Activated CD8-positive, alpha-beta memory T cell treated with anti-CD3 and anti-CD28 coated beads for 24 hours (primary cell): ENCODE measurements around the gene EPG5.
"Not testable (repeated sequence)": the region's sequence is repeated elsewhere in the genome, so short reads cannot be mapped to it uniquely, and the experiment has no call there.

Experiments used
- DNase-seq: peaks from one replicate; pipeline ENCODE4 v3.0.0-alpha.2; 2020

The EPG5 gene

GRCh38 chr18:45967007-45967706 is at the start of gene EPG5:
Gene EPG5, minus strand, starts transcription at chr18:45967329. Its CDS starts 90 bp downstream, at chr18:45967239.
- peak; percentile 95 for DNase-seq

- no peak for DNase-seq
Observed at GRCh38 chr18:46013484-46014189, 46.5 kb upstream of the EPG5 start.

GRCh38 chr18:46010676-46011075 is 43.5 kb upstream of the EPG5 start:
- DNase-seq = no peak

GRCh38 chr18:46010050-46010449 is 42.9 kb upstream of the EPG5 start:
- DNase-seq = no peak

GRCh38 chr18:46009125-46009840 is 42.2 kb upstream of the EPG5 start:
- no peak for DNase-seq

- DNase-seq = no peak
Observed at GRCh38 chr18:46008531-46008930, 41.4 kb upstream of the EPG5 start.

- DNase-seq = no peak
Observed at GRCh38 chr18:46007165-46007564, 40.0 kb upstream of the EPG5 start.

- no peak for DNase-seq
Observed at GRCh38 chr18:46002934-46003333, 35.8 kb upstream of the EPG5 start.

- no peak for DNase-seq
Observed at GRCh38 chr18:46001892-46002291, 34.8 kb upstream of the EPG5 start.

GRCh38 chr18:46001074-46001473 is 33.9 kb upstream of the EPG5 start:
- no peak for DNase-seq

GRCh38 chr18:45999536-45999935 is 32.4 kb upstream of the EPG5 start:
- DNase-seq = no peak

- DNase-seq = no peak
Observed at GRCh38 chr18:45998244-45998643, 31.1 kb upstream of the EPG5 start.

GRCh38 chr18:45997700-45998151 is 30.6 kb upstream of the EPG5 start:
- peak; percentile 76 for DNase-seq

- DNase-seq = no peak
Observed at GRCh38 chr18:45995461-45995860, 28.3 kb upstream of the EPG5 start.

GRCh38 chr18:45993438-45993837 is 26.3 kb upstream of the EPG5 start:
- DNase-seq = no peak

GRCh38 chr18:45992527-45992926 is 25.4 kb upstream of the EPG5 start:
- not testable (repeated sequence) for DNase-seq

- no peak for DNase-seq
Observed at GRCh38 chr18:45991788-45992187, 24.7 kb upstream of the EPG5 start.

GRCh38 chr18:45984546-45985235 is 17.6 kb upstream of the EPG5 start:
- DNase-seq = no peak

- DNase-seq = no peak
Observed at GRCh38 chr18:45981821-45982220, 14.7 kb upstream of the EPG5 start.

GRCh38 chr18:45980229-45980628 is 13.1 kb upstream of the EPG5 start:
- DNase-seq = no peak

- DNase-seq = no peak
Observed at GRCh38 chr18:45978084-45978483, 11.0 kb upstream of the EPG5 start.

GRCh38 chr18:45976974-45977373 is 9.8 kb upstream of the EPG5 start:
- no peak for DNase-seq

- DNase-seq = no peak
Observed at GRCh38 chr18:45976566-45976965, 9.4 kb upstream of the EPG5 start.
